CD4-positive, alpha-beta T cell treated with Interleukin-12 subunit alpha and Interleukin-12 subunit beta, for 1 hour (primary cell): ENCODE results near the gene NAA20.

ENCODE experiments used
- DNase-seq: peaks from one replicate; pipeline ENCODE4 v3.0.0-alpha.2; 2020

The NAA20 gene

DNA sequence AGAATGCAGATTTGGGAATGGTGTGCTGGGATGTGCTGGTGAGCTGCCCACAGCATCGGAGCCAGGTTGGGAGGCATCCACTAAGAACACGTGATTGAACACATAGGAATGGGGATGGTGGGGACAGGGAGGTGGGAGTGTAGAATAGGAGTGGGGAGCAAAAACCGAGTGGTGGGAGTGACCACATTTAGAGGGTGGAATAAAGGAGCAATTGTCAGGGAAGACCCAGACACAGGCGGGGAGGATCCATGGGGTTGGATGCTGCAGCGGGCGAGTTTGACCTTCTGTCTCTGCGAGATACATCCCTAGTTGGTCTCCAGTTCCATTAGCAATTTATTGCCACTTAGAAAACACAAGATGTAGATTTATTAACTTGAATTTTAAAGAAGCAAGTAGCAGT is 4.7 kb downstream of the NAA20 start:
- DNase-seq = no peak

DNA sequence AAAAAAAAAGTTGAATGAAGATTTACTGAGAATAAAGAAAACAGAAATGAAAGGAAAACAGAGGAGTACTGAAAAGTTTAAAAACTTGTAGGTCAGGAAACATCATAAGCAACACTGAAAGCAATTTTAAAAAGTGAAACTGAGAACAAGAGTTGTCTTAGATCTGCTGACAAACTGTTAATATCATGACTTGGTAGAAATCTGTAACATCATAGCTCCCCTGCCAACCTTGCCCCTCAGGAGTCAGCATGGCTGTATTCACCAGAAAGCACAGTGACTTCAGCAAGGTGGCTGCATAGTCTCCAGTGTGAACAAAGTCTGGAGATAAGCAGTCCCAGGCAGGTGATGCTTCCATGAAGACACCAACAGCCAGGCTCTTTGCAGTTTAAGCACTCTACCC is 5.3 kb downstream of the NAA20 start:
- DNase-seq = no peak

DNA sequence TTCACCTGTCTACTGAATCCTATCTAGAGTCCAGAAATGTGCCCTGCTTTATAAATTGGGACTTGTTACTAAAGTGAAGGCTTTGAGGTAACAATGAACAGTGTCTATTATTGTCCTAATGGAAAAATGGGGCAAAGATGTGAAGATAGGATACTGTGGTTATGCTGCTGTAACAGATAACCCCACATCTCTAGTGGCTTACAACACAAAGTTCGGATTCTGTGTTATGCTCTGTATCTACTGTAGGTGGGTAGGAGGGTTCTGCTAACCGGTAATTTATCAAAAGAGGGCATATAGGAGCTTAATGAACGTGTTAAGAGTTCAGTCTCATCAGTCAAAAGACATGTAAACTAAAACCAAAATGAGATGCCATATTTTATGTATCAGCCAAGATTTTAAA is 6.2 kb downstream of the NAA20 start:
- DNase-seq = no peak

DNA sequence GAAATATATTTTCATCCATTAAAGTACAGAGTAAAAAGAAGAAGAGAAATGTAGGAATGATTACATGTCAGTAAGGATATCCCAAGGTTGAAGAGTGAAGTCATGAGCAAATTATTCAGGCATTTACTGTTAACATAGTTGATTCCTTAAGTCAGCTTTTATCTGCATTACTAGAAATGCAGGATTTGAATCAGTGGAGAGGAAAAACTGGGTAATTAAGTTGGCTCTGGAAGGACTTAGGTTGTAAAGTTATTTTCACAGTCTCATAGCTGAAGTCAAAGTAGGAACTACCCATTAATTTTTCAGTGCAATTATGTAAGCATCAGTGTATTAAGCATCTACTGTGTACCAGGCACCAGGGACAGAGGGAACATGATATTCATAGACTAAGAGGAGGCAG is 7.8 kb downstream of the NAA20 start:
- no peak for DNase-seq

DNA sequence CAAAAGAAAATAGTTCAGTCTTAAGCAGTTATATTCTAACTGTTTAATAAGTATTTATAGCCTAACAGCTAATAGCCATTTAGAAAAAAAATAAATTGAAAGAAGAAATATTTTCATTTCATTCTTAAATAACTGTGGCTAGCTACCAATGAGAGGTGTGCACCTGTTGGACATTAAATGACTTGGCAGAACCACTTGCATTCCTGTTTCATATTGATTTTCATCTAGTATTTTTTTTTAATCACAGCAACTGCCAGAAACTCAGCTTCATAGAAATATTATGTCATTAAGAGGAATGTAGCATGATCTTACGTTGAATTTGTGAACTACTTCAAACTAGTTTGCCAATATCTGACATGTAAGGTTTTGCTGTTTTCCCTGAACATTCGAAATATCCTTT is 10.1 kb downstream of the NAA20 start:
- DNase-seq = no peak

DNA sequence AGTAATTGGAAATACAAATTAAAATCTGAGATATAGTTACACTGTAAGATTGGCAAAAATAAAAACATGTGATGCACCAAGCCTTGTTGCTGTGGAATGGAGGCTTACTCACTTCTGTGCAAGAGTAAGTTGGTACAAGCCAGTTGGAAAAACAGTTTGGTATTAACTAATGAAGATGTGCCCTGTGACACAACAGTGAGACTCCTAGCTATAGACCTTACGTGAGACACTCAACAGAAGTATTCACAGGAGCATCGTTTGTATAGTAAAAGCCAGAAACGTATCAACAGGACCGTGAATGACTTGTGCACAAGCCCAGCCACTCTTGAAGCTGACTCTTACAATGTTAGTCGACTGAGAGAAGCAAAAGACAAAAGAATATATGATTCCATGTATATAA is 14.6 kb downstream of the NAA20 start:
- no peak for DNase-seq

DNA sequence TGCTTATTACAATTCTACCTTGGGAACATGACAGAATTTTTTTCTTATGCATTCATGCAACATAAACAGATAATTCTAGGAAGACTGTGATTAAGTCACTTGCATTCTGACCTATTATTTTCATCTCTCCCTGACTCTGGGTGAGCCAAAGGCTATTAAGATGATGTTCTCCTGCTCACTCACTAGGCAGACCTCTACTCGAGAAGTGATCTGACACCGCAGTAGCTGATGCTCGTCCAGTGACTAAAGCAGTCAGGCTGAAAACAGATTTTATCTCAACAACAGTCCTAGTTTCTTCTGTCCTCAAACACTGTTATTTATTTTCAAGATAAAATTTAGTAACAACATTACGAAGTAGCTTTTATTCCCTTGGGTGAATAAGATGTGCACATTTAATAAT is 17.3 kb downstream of the NAA20 start:
- DNase-seq = no peak

DNA sequence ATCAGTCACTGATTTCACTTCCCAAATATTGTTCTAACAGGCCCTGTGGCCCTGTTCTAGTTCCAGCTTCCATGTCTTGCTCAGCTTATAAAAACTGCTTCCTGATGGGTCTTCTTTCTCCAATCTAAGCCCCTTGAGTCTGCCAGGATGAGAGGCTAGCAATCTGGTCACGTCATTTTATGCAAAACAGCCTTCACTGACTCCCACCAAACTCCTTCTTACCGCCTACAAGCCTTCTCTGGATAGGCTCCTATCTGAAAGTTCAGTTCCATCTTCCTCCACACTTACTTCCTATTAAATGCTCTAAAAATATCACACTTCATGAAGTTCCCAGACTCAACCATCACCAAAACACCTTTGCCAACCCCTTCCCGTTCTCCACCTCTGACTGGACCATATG is 19.6 kb downstream of the NAA20 start:
- no peak for DNase-seq

DNA sequence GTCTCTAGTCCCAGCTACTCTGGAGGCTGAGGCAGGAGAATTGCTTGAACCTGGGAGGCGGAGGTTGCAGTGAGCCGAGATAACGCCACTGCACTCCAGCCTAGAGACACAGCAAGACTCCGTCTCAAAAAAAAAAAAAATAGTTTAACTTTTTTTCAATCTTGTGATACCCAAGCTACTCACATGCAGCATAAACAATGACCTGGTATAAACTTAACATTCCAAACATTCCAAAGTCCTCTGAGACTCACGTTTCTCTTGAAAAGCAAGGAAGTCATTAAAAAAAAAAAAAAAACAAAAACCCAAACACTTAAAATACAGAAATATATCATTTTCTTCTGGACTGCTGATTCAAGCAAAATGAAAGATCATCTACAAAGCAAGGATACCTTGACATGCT is 20.8 kb downstream of the NAA20 start:
- no peak for DNase-seq

DNA sequence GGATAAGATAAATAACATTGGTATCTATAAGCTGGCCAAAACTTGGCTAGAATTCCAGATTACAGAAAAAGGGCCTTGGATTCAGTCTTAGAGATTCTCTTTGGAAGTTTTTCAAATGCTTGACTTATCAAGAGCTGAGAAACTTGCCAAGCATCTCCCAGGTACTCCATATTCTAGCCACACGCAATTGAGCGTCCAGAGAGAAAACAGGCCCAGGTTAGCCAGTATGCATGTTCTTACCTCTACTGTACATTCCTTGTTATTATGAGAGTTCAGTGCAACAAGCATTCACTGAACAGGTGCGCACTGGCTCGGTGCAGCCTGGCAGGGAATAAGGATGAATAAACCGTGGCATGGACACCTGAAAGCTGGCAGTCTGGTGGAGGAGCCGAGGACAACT is 21.4 kb downstream of the NAA20 start:
- DNase-seq = no peak

DNA sequence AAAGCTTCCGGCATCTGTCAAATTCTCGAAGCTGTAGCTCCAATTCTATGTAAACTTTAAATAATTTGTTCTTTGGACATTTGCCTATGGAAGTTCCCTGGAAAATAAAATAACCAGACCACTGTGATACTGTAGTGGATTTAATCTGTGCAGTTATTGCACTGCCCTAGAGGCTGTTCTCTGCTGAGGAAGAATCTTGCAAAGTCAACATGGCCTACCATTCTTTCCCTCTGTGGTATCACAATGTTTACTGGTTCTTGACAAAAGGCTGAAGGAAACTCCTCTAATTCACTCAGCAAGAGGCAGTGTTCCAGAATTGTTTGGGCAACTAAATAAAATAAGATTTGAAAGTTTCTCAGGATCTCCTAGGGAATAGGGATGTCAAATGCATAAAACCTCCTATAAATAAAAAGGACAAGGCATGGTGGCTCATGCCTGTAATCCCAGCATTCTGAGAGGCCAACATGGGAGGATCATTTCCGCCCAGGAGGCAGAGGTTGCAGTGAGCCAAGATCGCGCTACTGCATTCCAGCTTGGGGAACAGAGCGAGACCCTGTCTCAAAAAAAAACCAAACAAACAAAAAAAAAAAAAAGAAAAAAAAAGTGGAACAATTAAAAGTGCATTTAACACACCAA is 22.7 kb downstream of the NAA20 start:
- DNase-seq = no peak

DNA sequence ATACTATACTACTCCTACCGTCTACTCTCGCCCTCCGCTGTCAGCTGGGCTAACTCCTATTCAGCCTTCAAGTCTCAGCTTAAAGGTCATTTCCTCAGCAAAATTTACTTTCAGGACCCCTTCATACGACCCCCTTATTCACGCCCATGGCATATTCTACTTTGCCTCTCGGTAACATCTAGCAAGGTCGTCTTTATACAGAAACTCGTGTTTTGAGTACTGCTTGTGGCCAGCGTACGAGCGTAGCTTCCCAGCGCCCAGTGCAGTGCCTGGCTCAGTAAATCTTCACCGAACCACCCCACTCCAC is 34.6 kb downstream of the NAA20 start:
- no peak for DNase-seq

DNA sequence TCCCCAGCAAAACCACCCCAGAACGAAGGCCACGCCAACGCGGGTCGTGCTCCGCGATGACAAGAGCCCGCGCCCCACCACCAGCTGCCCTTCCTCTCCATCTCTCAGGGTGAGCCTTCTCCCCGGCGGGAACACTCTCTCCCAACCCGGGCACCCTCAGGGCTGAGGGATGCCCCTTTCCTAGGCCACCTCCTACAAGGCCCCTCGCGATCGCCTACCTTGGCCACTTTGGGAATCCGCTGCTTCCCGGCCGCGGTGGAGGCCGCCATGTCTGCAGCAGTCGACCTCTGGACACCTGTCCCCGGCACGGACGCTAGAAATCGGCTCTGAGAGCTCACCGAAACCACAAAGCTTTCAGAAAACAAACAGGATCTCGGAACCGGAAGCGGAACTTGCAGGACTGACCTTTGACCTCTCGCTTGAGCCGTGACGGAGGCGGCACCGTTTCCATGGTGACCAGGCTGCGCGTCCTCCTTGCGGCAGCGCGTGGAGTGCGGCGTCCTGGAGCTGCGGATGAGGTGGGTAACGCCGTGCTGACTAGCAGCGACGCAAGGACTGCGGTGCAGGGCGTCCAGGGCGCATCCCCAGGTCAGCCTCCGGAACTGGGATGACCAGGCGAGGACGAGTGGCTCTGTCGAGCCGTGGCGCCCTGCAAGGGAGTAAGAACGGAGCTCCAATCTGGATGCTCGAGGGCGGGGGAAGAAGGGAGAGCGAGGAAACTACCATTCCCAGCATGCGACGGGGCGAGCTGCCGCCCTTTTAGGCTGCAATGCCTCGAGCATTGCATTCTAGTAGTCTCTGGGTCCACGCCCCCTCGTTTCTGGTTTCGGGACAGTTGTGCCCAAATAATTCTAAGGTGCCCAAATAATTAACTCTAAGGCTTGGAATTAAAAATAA is 35.2 kb downstream of the NAA20 start, which contains the start of the genes CFAP61 and CRNKL1:
TSS of gene CFAP61 (plus strand) at position 459 of the 897 bp plus-strand sequence. CDS start 4,122 bp downstream, outside the sequence.
TSS of gene CRNKL1 (minus strand) at position 393 of the 897 bp plus-strand sequence. CDS start at position 269, 124 bp downstream.
- DNase-seq = peak; percentile 98

DNA sequence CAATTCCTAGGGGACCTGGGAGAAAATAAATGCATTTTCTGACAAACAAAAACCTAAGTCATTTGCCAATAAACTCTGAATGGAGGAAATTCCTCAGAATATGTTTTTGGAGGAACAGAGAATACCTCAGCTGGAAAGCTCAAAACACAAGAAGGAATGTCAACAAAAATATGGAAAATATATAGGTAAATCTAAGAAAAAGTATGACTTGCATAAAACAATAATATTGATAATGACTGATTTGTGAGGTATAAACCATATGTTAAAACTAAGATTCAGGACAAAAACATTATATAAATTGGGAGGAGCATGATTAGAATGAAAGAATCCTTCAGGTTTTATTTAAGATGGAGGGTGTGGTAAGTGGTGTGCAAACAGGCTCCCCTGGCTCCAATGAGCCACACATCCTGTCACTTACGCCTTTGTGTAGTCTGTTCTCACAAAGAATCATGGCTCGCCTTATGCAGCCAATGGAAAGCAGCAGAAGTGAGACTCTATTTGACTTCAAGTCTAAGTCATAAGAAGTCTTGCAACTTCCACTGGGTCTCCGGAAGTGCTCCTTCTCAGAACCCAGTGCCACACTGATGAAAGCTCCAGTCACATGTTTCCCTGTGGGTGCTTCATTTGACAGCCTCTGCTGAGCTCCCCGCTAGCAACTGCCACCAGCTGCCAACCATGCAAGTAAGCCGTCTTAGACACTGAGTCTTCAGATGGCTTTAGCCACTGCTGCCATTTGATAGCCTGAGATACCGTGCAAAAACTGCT is 43.3 kb downstream of the NAA20 start:
- no peak for DNase-seq

DNA sequence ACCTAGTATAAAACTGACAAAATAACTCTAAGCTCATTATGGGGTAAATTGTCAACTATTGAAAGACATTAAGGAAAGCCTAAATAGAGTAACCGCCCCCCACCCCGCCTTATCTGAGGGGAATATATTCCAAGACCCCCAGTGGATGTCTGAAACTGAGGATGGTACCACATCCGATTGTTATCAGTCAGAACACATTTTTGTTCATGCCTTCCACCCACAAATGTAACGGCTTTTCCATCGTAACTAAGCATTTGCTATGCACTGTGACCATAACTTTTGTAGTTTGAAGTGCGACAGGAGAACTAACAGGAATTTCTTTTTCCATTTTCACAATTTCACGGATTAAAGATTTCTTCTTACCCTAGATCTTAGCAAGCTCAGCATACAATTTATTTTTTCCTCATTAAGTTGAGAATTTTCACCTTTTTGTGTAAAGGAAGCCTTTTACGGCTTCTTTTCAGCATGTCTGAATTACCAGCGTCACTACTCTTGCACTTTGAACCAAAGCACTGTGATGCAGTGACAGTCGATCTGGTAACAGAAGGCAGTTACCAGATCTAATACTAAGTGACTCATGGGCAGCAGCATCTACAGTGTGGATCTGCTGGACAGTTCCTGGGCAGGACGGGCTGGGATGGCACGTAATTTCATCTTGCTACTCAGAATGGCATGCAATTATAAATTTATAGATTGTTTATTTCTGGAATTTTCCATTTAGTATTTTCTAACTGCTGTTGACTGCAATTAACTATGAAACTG is 47.0 kb downstream of the NAA20 start:
- no peak for DNase-seq

DNA sequence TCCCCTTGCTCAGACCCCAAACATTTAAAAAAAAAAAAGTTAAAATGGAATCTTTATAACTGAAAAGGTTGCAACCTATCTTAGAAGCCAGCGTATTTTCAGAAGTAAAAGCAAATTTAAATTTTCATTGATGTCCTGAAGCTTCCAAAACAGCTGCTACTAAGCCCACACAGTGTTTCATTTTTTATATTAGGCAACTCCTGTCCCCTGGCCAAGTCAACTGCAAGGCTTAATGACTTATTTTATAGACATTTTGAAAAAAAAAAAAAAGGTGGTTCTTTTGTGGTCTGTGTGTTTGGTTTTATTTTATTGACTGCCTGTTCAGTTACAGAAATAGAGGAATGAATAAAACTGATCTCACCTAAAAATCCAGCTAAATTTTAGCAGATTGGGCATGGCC is 48.2 kb downstream of the NAA20 start:
- DNase-seq = no peak

DNA sequence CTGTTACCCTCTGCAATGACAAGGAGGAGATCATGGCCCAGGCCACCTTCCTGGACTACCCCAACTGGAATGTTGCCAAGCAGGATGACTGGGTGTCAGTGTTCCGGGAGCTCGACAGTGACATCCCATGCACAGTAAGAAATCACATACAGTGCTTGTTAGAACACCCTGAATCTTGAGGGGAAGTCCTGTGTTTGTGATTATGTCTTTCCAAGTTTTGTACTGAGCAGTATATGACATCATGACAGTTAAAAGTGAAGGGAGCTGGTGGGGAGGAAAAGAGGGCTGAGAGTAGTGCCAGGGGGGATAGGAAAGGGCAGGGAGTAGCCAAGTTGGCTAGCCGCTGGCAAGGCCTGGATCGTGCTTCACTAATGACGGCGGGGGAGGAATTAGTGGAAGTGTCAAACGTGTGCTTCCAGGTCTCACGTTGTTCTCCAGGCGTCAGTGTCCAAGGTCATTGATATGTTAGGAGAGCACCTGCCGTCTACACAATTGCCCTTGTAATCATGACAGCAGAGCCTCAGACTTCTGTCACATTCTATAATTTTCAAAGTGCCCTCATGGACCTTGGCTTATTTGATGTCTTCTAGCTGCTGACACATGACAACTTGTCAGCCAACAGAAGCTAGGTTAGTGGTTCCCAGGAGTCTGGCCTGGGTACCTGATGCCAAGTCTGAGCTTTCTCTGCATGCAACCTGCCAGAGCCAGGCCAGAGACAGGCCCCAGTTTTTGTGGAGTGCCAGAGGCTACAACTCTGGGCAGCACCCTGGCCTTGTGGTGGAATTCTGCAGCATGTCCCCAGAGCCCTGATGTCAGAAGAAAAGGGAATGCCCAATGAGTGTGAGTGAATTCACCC is 53.9 kb downstream of the NAA20 start:
- no peak for DNase-seq

DNA sequence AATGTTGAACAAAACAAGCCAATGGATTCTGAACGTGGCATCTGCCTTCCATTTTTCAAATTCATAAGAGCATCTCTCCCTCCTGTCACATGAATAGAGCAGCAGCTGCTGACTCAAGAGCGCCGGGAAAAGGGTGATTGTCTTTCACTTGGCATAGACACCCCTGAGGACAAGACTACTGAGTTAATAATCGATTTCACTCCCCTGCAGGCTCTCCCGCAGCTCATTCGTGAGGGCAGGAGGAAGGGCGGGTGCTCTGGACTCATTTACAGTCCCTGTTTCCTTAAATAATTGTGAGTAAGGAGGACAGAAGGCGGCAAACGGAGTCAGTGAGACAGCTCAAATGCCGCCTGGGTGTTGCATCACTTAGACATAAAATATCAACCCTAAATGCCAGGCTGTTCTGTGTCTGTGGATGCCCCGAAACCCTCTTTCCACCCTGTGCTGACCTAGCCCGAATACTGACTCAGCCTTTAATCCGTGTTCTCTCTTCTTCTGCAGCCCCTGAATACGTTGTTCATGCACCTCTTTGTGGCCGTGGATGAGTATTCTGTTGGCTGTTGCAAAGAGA is 56.7 kb downstream of the NAA20 start:
- DNase-seq = no peak

DNA sequence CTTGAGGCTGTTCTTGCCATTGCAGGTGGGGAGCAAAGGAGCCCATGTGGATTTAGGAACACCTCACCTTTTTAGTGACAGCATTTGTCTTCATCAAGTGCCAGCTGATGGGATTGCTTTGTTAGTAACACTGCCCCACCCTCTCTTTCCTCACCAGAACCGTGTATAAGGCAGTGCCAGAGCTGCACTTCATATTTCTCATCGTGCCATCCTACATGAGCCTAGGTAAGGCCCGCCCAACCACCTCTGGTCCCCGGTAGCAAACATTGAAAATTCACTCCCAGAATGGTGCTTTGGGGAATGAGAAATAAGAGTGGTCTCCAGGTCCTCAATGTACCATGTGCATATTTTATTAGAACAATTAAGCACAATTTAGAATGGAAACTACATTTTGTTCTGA is 57.9 kb downstream of the NAA20 start:
- no peak for DNase-seq

DNA sequence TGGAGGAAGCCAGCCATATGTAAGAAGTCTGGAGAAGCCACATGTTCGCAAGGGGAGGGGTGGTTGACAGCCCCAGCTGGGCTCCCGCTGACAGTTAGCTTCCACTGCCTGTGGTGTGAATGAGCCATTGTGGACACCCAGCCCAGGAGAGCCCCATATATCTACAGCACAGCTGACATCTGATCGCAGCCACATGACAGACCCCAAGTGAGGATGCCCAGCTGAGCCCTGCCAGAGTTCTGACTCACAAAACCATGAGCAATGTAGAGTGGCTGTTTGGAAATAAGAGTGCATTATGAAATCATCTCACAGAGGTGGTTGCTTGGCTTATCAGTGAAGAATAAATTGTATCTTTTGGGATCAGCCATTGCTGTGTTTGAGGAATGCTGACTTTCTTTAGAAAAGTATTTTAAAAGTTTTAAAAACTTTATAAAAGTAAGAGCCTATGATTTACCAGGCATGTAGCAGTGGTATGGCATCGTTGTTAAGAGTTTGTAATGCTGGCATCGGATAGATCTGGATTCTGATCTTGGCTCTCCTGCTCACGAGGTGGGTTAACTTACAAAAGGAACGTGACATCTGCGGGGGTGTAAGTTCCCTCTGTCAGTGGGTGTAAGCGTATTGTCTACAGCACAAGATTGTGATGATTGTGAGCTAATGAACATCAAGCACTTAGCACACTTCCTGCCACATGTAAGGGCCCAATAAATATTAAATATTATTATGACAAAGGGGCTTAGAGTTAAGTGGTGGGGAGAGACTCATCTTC is 59.3 kb downstream of the NAA20 start:
- no peak for DNase-seq

DNA sequence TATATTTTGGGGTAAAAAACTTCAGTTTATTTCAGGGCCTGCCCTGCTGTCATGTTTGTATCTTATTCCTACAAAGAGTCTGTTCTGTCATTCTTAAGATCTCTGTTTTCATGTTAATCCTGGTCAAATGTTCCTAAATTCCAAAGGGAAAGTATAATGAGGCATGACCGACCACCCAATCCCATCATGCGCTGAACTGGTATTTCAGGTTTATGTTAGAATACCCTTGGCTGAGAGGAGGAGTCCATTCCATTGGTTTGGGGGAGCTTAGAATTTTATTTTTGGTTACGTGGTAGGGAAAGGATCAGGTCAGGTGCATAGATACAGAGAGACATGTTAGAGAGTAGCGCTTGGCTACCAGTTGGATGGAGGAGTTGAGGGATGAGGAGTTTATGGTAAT is 60.9 kb downstream of the NAA20 start:
- DNase-seq = no peak
